Sigmoid colon (tissue), 7 donors: Measurements from ENCODE around the gene YBX1. TPM values are rescaled to one million over a fixed set of nuclear protein-coding genes. Genes with fewer than 3 reads are reported as not detected.

Experiments used
- DNase-seq: peaks from one replicate; pipeline ENCODE4 v3.0.0-alpha.2; 2019
- H3K27ac ChIP-seq, 4 donors: fragments of 200-600 bp; sonication (generic); one replicate each; pipeline ENCODE4 v1.5.1; 2016 to 2019; ENCODE audit warnings: mild to moderate bottlenecking in 1 of 4
- H3K27me3 ChIP-seq, 3 donors: fragments of 200-600 bp; sonication (generic); one replicate each; pipeline ENCODE4 v1.5.1; 2019; ENCODE audit warnings: mild to moderate bottlenecking in 1 of 3
- H3K36me3 ChIP-seq, 4 donors: fragments of 200-600 bp; sonication (generic); one replicate each; pipeline ENCODE4 v1.5.1; 2016 to 2019
- H3K4me1 ChIP-seq, 4 donors: fragments of 200-600 bp; sonication (generic); one replicate each; pipeline ENCODE4 v1.5.1; 2017 to 2019
- H3K4me3 ChIP-seq, 4 donors: fragments of 200-600 bp; sonication (generic); one replicate each; pipeline ENCODE4 v1.5.1; 2017 to 2019; ENCODE audit warnings: mild to moderate bottlenecking in 2 of 4, moderate library complexity in 1 of 4
- H3K9me3 ChIP-seq, 4 donors: fragments of 200-600 bp in 3 of 4; sonication (generic) in 3 of 4; one replicate each; pipeline versions ENCODE4 v1.5.1 to v1.6.1; 2013 to 2019
- CTCF ChIP-seq, 4 experiments: fragments of 450-650 bp in 3 of 4; fragments of 200-600 bp in 1 of 4; IDR thresholded peaks; one replicate each; pipeline ENCODE4 v1.5.1; 2016 to 2019; ENCODE audit warnings: antibody characterized with exemption in 4 of 4, mild to moderate bottlenecking in 3 of 4, moderate library complexity in 2 of 4
- EP300 ChIP-seq, 4 donors: sonication (generic); formaldehyde crosslinking; IDR thresholded peaks; one replicate each; pipeline ENCODE4 v1.6.1; 2017; ENCODE audit warnings: antibody characterized with exemption in 4 of 4
- POLR2A ChIP-seq, 2 donors: fragments of 450-650 bp; IDR thresholded peaks; one replicate each; pipeline ENCODE4 v1.6.1; 2016; ENCODE audit warnings: antibody characterized with exemption in 2 of 2, mild to moderate bottlenecking in 2 of 2, moderate library complexity in 2 of 2
- POLR2AphosphoS5 ChIP-seq, 4 donors: sonication (generic); formaldehyde crosslinking; IDR thresholded peaks; one replicate each; pipeline ENCODE4 v1.6.1; 2017; ENCODE audit warnings: antibody characterized with exemption in 4 of 4
- WGBS, 2 donors: extraction: QIAGEN DNeasy Blood & Tissue Kit; methylation state at CpG; one replicate each; pipeline ENCODE4 v1.1.7; 2013; 5-methylcytosine and 5-hydroxymethylcytosine counted together
- intact Hi-C: fragments of 100-400 bp; cut with DNase I; formaldehyde crosslinking; loops from one replicate; pipeline ENCODE4 v1.15.1; 2023
- polyA plus RNA-seq, 3 donors: library from polyadenylated mRNA; stranded (reverse); fragments of 200-250 nt; gene quantifications; one replicate each; pipeline ENCODE4 v1.2.3, GENCODE V29; 2013
- total RNA-seq, 4 donors: library from RNA; depleted of rRNA; stranded (reverse); fragments of >200 nt; gene quantifications; one replicate each; pipeline ENCODE4 v1.1.0, GENCODE V29; 2016
- donor health status: healthy with polysubstance abuse.
- donor health status: Bipolar disorder and iron deficiency.
- donor health status: healthy.

The YBX1 gene
- total and polyA plus RNA-seq, 7 donors, result 685 to 897 (median 763) TPM

- peaks cover 0 to 64% (median 57%) of the 10 kb centered on the region in 4 donors for H3K4me1 ChIP-seq
- no peak for TF ChIP-seq CTCF (IDR thresholded peaks at IDR 0.05)
- peak; percentile 38 to 60 (median 57) for TF ChIP-seq POLR2AphosphoS5 (IDR thresholded peaks at IDR 0.05)
- DNase-seq, result peak; percentile 88
- peak overlapping the region; percentile 78 to 96 (median 93) for H3K4me3 ChIP-seq
- no peaks in the 10 kb centered on the region for H3K9me3 ChIP-seq
- no peaks in the 10 kb centered on the region for H3K36me3 ChIP-seq
- peak overlapping the region; percentile 92 to 99 (median 96) for H3K27ac ChIP-seq
- no peaks in the 10 kb centered on the region for H3K27me3 ChIP-seq
- intact Hi-C loops, result loop anchor here (2.0 to 5.0 kb wide), 4 partner anchors 24 to 348 kb away; partner anchors contain the start of genes C1orf50, CCDC30, FOXJ3 and P3H1
- WGBS, 2 donors, result 0 to 1% methylated on average over 103 of the region's 103 CpGs
Measured at GRCh38 chr1:42682739-42683531, 717 bp downstream of the YBX1 start.

GRCh38 chr1:42684139-42684538 is 1.9 kb downstream of the YBX1 start:
- WGBS, 2 donors, result 11 to 36% methylated on average over 5 of the region's 5 CpGs
- Histone ChIP-seq H3K27ac (peak overlapping the region in 2 of 4 donors; percentile 95 to 99), H3K4me1 (peaks cover 0 to 76% (median 68%) of the 10 kb centered on the region in 4 donors), H3K4me3 (peak overlapping the region in 3 of 4 donors; percentile 91 to 96 (median 95)), H3K36me3 (no peaks in the 10 kb centered on the region), H3K9me3 (no peaks in the 10 kb centered on the region), H3K27me3 (no peaks in the 10 kb centered on the region)
- TF ChIP-seq CTCF (IDR thresholded peaks at IDR 0.05), result no peak
- intact Hi-C loops, result loop anchor here (5.0 kb wide), 1 partner anchor 222 kb away; the partner anchor contains the start of gene CCDC30
- no peak for DNase-seq

DNA sequence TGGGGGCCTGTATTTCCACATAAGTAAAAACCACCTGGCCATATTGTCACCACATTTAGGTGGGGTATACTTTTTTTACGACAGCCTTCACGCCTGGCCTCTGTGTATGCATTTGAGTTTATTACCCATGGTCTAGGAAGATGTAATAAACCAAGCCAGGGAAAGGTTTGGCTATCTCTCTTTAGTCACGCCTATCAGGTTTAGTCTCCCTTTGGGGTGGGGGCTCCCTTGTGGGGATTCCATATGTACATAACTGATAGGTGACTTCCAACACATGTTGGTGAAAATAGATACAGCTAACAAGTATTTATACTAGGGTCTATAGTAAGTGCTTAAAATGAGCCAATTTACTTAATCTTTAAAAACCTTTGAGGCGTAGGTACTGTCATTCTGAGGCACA is 4.2 kb downstream of the YBX1 start:
- 20 to 59% methylated on average over 4 of the region's 4 CpGs for WGBS, 2 donors
- intact Hi-C loops, result no loop called here
- TF ChIP-seq CTCF (IDR thresholded peaks at IDR 0.05) (no peak), POLR2AphosphoS5 (IDR thresholded peaks at IDR 0.05) (no peak)
- DNase-seq, result no peak
- no peak overlapping the region for H3K4me3 ChIP-seq
- peaks cover 0 to 83% (median 78%) of the 10 kb centered on the region in 4 donors for H3K4me1 ChIP-seq
- H3K9me3 ChIP-seq, result no peaks in the 10 kb centered on the region
- H3K27me3 ChIP-seq, result no peaks in the 10 kb centered on the region
- H3K36me3 ChIP-seq, result no peaks in the 10 kb centered on the region
- H3K27ac ChIP-seq, result no peak overlapping the region

GRCh38 chr1:42689912-42690311 is 7.7 kb downstream of the YBX1 start:
- Histone ChIP-seq H3K27me3 (no peaks in the 10 kb centered on the region), H3K27ac (no peak overlapping the region), H3K9me3 (no peaks in the 10 kb centered on the region), H3K36me3 (peaks cover 0 to 7% (median 0%) of the 10 kb centered on the region in 4 donors), H3K4me1 (peaks cover 0 to 90% (median 77%) of the 10 kb centered on the region in 4 donors), H3K4me3 (no peak overlapping the region)
- TF ChIP-seq POLR2A (IDR thresholded peaks at IDR 0.05) (no peak), EP300 (IDR thresholded peaks at IDR 0.05) (no peak), POLR2AphosphoS5 (IDR thresholded peaks at IDR 0.05) (no peak), CTCF (IDR thresholded peaks at IDR 0.05) (no peak)
- intact Hi-C loops, result no loop called here
- WGBS, 2 donors, result 35 to 75% methylated on average over 3 of the region's 3 CpGs
- DNase-seq, result no peak
